Esophagus muscularis mucosa (tissue), 4 donors: Measurements from ENCODE around the gene POLR2B. TPM values are rescaled to one million over a fixed set of nuclear protein-coding genes. Genes with fewer than 3 reads are reported as not detected.
"Not testable (repeated sequence)": the region's sequence is repeated elsewhere in the genome, so short reads cannot be mapped to it uniquely, and the experiment has no call there.

ENCODE experiments used
- DNase-seq: peaks from one replicate; pipeline ENCODE4 v3.0.0-alpha.2; 2017; ENCODE audit errors: extremely low spot score
- H3K27ac ChIP-seq, 4 donors: fragments of 200-600 bp; sonication (generic); replicated peaks in 1 of 4; 1 replicate in 3 of 4; 2 replicates in 1 of 4; pipeline ENCODE4 v1.5.1; 2016 to 2019; ENCODE audit warnings: mild to moderate bottlenecking in 1 of 4
- H3K27me3 ChIP-seq, 4 donors: fragments of 200-600 bp; sonication (generic); one replicate each; pipeline versions ENCODE4 v1.5.1 to v1.6.0; 2016 to 2019
- H3K36me3 ChIP-seq, 4 donors: fragments of 200-600 bp; sonication (generic); one replicate each; pipeline ENCODE4 v1.5.1; 2016 to 2019
- H3K4me1 ChIP-seq, 4 donors: fragments of 200-600 bp; sonication (generic); one replicate each; pipeline ENCODE4 v1.5.1; 2016 to 2019
- H3K4me3 ChIP-seq, 4 donors: fragments of 200-600 bp; sonication (generic); 1 replicate in 2 of 4; 2 replicates in 2 of 4; pipeline ENCODE4 v1.5.1; 2016 to 2019; ENCODE audit warnings: mild to moderate bottlenecking in 4 of 4, moderate library complexity in 1 of 4
- H3K9me3 ChIP-seq, 4 donors: fragments of 200-600 bp; sonication (generic); 1 replicate in 3 of 4; 2 replicates in 1 of 4; pipeline ENCODE4 v1.5.1; 2016 to 2019
- EP300 ChIP-seq: sonication (generic); formaldehyde crosslinking; IDR thresholded peaks from one replicate; pipeline ENCODE4 v1.6.1; 2017; ENCODE audit warnings: antibody characterized with exemption
- POLR2A ChIP-seq: fragments of 450-650 bp; IDR thresholded peaks from one replicate; pipeline ENCODE4 v1.6.1; 2017; ENCODE audit warnings: antibody characterized with exemption, moderate library complexity, mild to moderate bottlenecking, low read depth
- POLR2AphosphoS5 ChIP-seq, 2 donors: sonication (generic); formaldehyde crosslinking; IDR thresholded peaks; one replicate each; pipeline ENCODE4 v1.6.1; 2017; ENCODE audit warnings: antibody characterized with exemption in 2 of 2
- WGBS: methylation state at CpG from one replicate; pipeline ENCODE4 v1.1.5; 2018; 5-methylcytosine and 5-hydroxymethylcytosine counted together
- intact Hi-C: fragments of 100-400 bp; cut with DNase I; formaldehyde crosslinking; loops from one replicate; pipeline ENCODE4 v1.15.1; 2023
- total RNA-seq, 4 donors: library from RNA; depleted of rRNA; stranded (reverse); fragments of >200 nt; gene quantifications; one replicate each; pipeline versions ENCODE4 v1.1.0 to v1.2.1, GENCODE V29; 2016
- TF ChIP-seq, protein P1 (sequence below), 3 experiments: fragments of 200-600 bp in 2 of 3; fragments of 450-650 bp in 1 of 3; sonication (generic) in 2 of 3; IDR thresholded peaks; one replicate each; pipeline ENCODE4 v1.5.1; 2017 to 2019; ENCODE audit warnings: antibody characterized with exemption in 3 of 3, mild to moderate bottlenecking in 2 of 3, moderate library complexity in 1 of 3

The POLR2B gene
- total RNA-seq, 4 donors from 2014 or later = 58.3 to 95.7 (median 74.0) TPM

DNA sequence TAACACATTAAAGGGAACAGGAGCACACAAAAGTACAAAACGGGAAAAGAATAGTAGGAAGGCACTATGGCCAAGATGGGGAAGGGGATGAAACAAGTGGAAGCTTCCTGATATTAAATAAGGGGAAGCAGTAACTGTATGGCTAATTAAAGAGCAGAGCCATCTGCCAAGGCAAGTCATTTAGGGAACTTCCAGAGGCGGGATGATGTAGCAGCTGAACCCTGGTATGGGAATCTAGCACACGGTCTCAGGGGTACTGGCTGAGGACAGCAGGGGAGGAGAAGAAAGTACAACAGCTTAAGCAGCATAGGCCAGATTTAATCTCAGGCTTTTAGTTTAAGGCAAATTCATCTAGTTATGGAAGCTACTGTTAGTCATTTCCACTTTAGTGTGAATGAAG is 72.4 kb downstream of the POLR2B start:
- 56% methylated on average over 3 of the region's 3 CpGs for WGBS

DNA sequence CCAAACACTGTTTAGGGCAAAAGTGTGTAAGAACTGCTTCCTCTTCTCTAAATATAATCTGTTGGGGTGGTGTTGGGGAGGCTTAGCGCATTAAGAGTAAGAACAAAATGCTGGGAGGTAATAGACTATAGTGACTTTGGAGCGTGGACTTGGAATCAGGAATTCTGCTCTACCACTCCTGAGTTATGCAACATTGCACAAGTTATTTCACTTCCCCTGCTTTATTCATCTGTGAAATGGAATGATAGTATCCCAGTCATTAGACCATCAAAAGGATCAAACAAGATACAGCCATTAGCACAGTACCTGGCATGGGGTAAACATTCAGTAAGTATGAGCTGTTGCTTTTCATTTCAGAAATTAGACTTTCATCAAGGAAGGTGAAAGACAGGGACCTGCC is 72.8 kb downstream of the POLR2B start:
- TF ChIP-seq POLR2AphosphoS5 (IDR thresholded peaks at IDR 0.05) = no peak
- no peak for TF ChIP-seq EP300
- no peak for TF ChIP-seq POLR2A
- TF ChIP-seq, protein P1, sequence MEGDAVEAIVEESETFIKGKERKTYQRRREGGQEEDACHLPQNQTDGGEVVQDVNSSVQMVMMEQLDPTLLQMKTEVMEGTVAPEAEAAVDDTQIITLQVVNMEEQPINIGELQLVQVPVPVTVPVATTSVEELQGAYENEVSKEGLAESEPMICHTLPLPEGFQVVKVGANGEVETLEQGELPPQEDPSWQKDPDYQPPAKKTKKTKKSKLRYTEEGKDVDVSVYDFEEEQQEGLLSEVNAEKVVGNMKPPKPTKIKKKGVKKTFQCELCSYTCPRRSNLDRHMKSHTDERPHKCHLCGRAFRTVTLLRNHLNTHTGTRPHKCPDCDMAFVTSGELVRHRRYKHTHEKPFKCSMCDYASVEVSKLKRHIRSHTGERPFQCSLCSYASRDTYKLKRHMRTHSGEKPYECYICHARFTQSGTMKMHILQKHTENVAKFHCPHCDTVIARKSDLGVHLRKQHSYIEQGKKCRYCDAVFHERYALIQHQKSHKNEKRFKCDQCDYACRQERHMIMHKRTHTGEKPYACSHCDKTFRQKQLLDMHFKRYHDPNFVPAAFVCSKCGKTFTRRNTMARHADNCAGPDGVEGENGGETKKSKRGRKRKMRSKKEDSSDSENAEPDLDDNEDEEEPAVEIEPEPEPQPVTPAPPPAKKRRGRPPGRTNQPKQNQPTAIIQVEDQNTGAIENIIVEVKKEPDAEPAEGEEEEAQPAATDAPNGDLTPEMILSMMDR (IDR thresholded peaks at IDR 0.05) = no peak
- Histone ChIP-seq H3K27ac (peak overlapping the region in 2 of 4 donors; percentile 20 to 23), H3K27me3 (no peaks in the 10 kb centered on the region), H3K36me3 (no peaks in the 10 kb centered on the region), H3K4me3 (no peak overlapping the region), H3K9me3 (no peaks in the 10 kb centered on the region), H3K4me1 (peaks cover 56 to 73% (median 70%) of the 10 kb centered on the region in 4 donors)
- DNase-seq = no peak
- intact Hi-C loops = no loop called here
- 71% methylated on average over 2 of the region's 2 CpGs for WGBS

More for the DNA sequence above, 72.4 kb downstream of the POLR2B start:
- peaks cover 56 to 73% (median 70%) of the 10 kb centered on the region in 4 donors for H3K4me1 ChIP-seq
- H3K27me3 ChIP-seq = no peaks in the 10 kb centered on the region
- H3K27ac ChIP-seq = peak overlapping the region in 2 of 4 donors; percentile 20 to 23
- H3K36me3 ChIP-seq = no peaks in the 10 kb centered on the region
- no peak for DNase-seq
- no peak overlapping the region for H3K4me3 ChIP-seq
- no peaks in the 10 kb centered on the region for H3K9me3 ChIP-seq
- intact Hi-C loops = no loop called here
- TF ChIP-seq POLR2AphosphoS5 (IDR thresholded peaks at IDR 0.05) (no peak), EP300 (no peak), POLR2A (no peak)
- TF ChIP-seq, protein P1 (IDR thresholded peaks at IDR 0.05) = no peak

DNA sequence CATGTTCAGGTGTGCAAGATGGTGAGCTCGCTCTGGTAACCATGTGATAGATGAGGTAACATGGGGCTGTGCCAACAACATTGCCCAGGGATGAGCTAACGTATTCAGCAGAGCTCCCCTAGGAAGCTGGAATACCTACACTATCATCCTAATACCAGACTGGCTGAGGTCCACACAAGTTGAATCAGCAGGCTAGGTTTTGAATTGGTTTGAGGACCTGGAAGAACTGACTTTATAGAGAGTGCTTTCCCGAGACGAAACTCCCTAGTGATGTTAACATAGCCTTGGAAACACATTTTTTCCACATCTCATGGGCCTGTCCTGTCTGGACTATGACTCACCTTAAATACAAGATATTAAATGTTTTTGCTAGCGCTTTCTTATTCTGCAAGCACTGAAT is 74.8 kb downstream of the POLR2B start:
- DNase-seq = no peak
- TF ChIP-seq, protein P1 (IDR thresholded peaks at IDR 0.05) = no peak
- TF ChIP-seq POLR2AphosphoS5 (IDR thresholded peaks at IDR 0.05) = no peak
- intact Hi-C loops = no loop called here
- Histone ChIP-seq H3K36me3 (no peaks in the 10 kb centered on the region), H3K9me3 (no peaks in the 10 kb centered on the region), H3K4me3 (no peak overlapping the region), H3K27ac (peak overlapping the region in 2 of 4 donors; percentile 57 to 58), H3K27me3 (no peaks in the 10 kb centered on the region), H3K4me1 (peaks cover 63 to 86% (median 74%) of the 10 kb centered on the region in 4 donors)
- 30% methylated on average over 3 of the region's 5 CpGs for WGBS

DNA sequence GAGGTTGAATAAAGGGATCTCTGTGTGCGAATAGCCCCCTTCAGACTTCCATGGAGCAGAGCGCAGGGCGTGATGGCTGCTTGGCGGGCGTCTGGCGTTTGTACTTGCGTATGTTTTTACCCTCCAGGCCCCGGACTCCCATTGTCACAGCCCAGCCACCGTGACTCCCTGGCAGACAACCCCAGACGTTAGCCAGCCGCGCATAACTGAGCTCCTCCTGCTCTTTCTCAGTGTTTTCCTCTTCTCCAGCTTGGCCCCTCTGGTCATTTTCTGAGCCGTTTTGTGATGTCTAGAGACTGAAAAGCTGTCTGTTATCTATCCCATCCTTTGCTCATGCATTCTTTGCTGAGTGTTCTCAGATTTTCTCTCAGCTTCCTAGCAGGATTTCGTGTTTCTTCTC is 77.2 kb downstream of the POLR2B start:
- H3K27me3 ChIP-seq = no peaks in the 10 kb centered on the region
- H3K9me3 ChIP-seq = no peaks in the 10 kb centered on the region
- H3K27ac ChIP-seq = peak overlapping the region; percentile 12 to 44 (median 40)
- 56% methylated on average over 14 of the region's 14 CpGs for WGBS
- TF ChIP-seq POLR2A = no peak
- H3K36me3 ChIP-seq = no peaks in the 10 kb centered on the region
- H3K4me1 ChIP-seq = peaks cover 56 to 76% (median 62%) of the 10 kb centered on the region in 4 donors
- DNase-seq = no peak
- H3K4me3 ChIP-seq = peak overlapping the region in 1 of 4 donors; percentile 11
- intact Hi-C loops = no loop called here

DNA sequence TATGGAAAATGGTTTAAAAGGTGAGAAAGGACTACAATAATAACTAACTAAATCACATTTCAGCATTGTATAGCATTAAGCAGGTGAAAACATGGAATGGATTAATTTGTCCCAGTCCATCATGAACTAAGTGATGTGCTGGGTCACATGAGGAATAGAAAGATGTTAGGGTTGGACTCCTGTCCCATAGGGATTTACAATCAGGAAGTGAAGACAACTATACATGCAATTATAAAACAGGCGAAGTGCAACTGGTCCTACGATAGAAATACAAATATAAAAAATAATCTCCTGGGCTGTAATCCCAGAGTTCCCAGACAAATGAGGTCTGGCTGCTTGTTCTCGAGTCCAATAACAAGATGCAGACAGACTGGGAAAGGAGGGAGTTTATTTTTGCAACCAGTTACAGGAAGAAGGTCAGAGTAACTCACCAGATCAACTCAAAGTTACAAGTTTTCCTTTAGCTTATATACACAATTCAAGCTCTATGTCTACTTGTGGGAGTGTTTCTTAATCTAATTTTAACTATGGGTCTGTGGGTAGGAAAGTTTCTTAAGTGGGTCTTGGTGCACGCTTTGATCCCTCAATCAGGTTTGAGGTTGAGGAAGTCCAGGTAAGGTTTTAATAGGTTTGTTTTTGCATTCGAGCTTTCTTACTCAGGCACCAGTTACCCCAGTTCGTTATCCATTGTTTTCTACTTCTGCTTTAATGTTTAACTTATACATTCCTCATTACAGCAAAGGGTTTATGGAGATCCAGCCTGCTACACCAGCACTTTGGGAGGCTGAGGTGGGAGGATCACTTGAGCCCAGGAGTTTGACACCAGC is 81.4 kb downstream of the POLR2B start:
- H3K9me3 ChIP-seq = no peaks in the 10 kb centered on the region
- intact Hi-C loops = no loop called here

DNA sequence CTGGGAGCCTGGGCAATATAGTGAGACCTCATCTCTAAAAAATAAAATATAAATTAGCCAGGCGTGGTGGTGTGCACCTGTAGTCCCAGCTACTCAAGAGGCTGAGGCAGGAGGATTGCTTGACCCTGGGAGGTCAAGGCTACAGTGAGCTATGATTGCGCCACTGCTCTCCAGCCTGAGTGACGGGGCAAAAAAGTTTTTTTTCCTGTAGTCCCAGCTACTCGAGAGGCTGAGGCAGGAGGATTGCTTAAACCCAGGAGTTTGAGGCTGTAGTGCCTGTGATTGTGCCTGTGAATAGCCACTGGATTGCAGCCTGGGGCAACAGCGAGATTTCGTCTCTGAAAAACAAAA is 82.0 kb downstream of the POLR2B start:
- H3K9me3 ChIP-seq, intact Hi-C loops, H3K36me3 ChIP-seq, H3K4me3 ChIP-seq, DNase-seq, H3K27me3 ChIP-seq: not testable (repeated sequence)
- peak overlapping the region in 3 of 4 donors; percentile 1 to 82 (median 9) for H3K27ac ChIP-seq
- WGBS = 95% methylated on average over 6 of the region's 6 CpGs
- peaks cover 72 to 89% (median 83%) of the 10 kb centered on the region in 4 donors for H3K4me1 ChIP-seq

More for the DNA sequence above, 81.4 kb downstream of the POLR2B start:
- H3K4me3 ChIP-seq = no peak overlapping the region
- no peaks in the 10 kb centered on the region for H3K27me3 ChIP-seq
- H3K27ac ChIP-seq = peak overlapping the region in 3 of 4 donors; percentile 1 to 82 (median 9)
- TF ChIP-seq POLR2A = no peak
- TF ChIP-seq, protein P1 (IDR thresholded peaks at IDR 0.05) = no peak
- no peak for TF ChIP-seq EP300
- no peak for TF ChIP-seq POLR2AphosphoS5 (IDR thresholded peaks at IDR 0.05)
- peaks cover 69 to 87% (median 79%) of the 10 kb centered on the region in 4 donors for H3K4me1 ChIP-seq
- H3K36me3 ChIP-seq = no peaks in the 10 kb centered on the region
- 57% methylated on average over 6 of the region's 6 CpGs for WGBS
- DNase-seq = no peak
